Spleen (tissue), 11 donors: ENCODE data around the gene MLNR. TPM values are rescaled to one million over a fixed set of nuclear protein-coding genes. Genes with fewer than 3 reads are reported as not detected.

Experiments used
- DNase-seq: peaks from one replicate; pipeline ENCODE4 v3.0.0-alpha.2; 2020
- H3K27ac ChIP-seq, 8 donors: fragments of 200-600 bp; sonication (generic) in 7 of 8; 1 replicate in 4 of 8; 2 replicates in 4 of 8; pipeline versions ENCODE4 v1.5.0 to v1.8.0; 2016 to 2021; ENCODE audit warnings: inconsistent platforms in 4 of 8, mild to moderate bottlenecking in 4 of 8, moderate library complexity in 1 of 8
- H3K27me3 ChIP-seq, 7 donors: fragments of 200-600 bp; sonication (generic) in 6 of 7; replicated peaks in 1 of 7; 1 replicate in 4 of 7; 2 replicates in 3 of 7; pipeline versions ENCODE4 v1.5.0 to v1.8.0; 2016 to 2021; ENCODE audit warnings: inconsistent platforms in 3 of 7, mild to moderate bottlenecking in 1 of 7
- H3K36me3 ChIP-seq, 6 donors: fragments of 200-600 bp; sonication (generic) in 5 of 6; 1 replicate in 4 of 6; 2 replicates in 2 of 6; pipeline versions ENCODE4 v1.5.0 to v1.8.0; 2016 to 2021; ENCODE audit warnings: inconsistent platforms in 2 of 6
- H3K4me1 ChIP-seq, 6 donors: fragments of 200-600 bp; sonication (generic) in 5 of 6; 1 replicate in 3 of 6; 2 replicates in 3 of 6; pipeline versions ENCODE4 v1.5.0 to v1.8.0; 2016 to 2021; ENCODE audit warnings: inconsistent platforms in 3 of 6
- H3K4me3 ChIP-seq, 8 donors: fragments of 200-600 bp; sonication (generic) in 7 of 8; 1 replicate in 4 of 8; 2 replicates in 4 of 8; pipeline versions ENCODE4 v1.5.0 to v1.8.0; 2016 to 2021; ENCODE audit warnings: inconsistent platforms in 4 of 8, mild to moderate bottlenecking in 4 of 8, moderate library complexity in 2 of 8
- H3K9me3 ChIP-seq, 8 donors: fragments of 200-600 bp; sonication (generic) in 7 of 8; 1 replicate in 4 of 8; 2 replicates in 4 of 8; pipeline versions ENCODE4 v1.5.0 to v1.8.0; 2016 to 2021; ENCODE audit warnings: inconsistent platforms in 4 of 8
- POLR2A ChIP-seq, 3 donors: fragments of 450-650 bp; IDR thresholded peaks; one replicate each; pipeline ENCODE4 v1.5.1; 2017; ENCODE audit warnings: antibody characterized with exemption in 3 of 3, mild to moderate bottlenecking in 1 of 3
- POLR2AphosphoS5 ChIP-seq, 3 donors: sonication (generic); formaldehyde crosslinking; IDR thresholded peaks; one replicate each; pipeline ENCODE4 v1.5.1; 2017; ENCODE audit warnings: antibody characterized with exemption in 3 of 3
- WGBS, 5 donors: extraction: QIAGEN DNeasy Blood & Tissue Kit in 3 of 5; methylation state at CpG; one replicate each; pipeline versions ENCODE4 v1.1.5 to v1.1.7; 2013 to 2018; 5-methylcytosine and 5-hydroxymethylcytosine counted together
- intact Hi-C: fragments of 100-400 bp; cut with DNase I; formaldehyde crosslinking; loops from one replicate; pipeline ENCODE4 v1.15.0; 2023; ENCODE audit warnings: low total_unique reads
- polyA plus RNA-seq, 3 donors: library from polyadenylated mRNA; stranded (reverse); fragments of 200-250 nt; gene quantifications; one replicate each; pipeline ENCODE4 v1.2.1, GENCODE V29; 2013
- total RNA-seq, 7 donors: library from RNA; depleted of rRNA in 3 of 7; stranded (reverse); fragments of >200 nt in 3 of 7; fragmentation: NEBNext Ultra II Directional in 4 of 7; extraction: Animal tissue kit (Norgen Biotek cat#: 25700) in 4 of 7; gene quantifications; one replicate each; pipeline versions ENCODE4 v1.1.0 to v1.2.1, GENCODE V29; 2016 to 2021
- TF ChIP-seq, protein P1 (sequence below), 11 experiments: fragments of 200-600 bp in 7 of 11; fragments of 450-650 bp in 4 of 11; sonication (generic) in 4 of 11; IDR thresholded peaks in 8 of 11; conservative IDR thresholded peaks in 3 of 11; 1 replicate in 7 of 11; 2 replicates in 4 of 11; pipeline versions ENCODE4 v1.4.0 to v1.8.0; 2016 to 2021; ENCODE audit warnings: antibody characterized with exemption in 11 of 11, inconsistent platforms in 4 of 11, mild to moderate bottlenecking in 1 of 11
- donor health status: healthy with polysubstance abuse.
- donor health status: DM: no; HTN: no; CAD: no; lungs with moderate emphysema.
- donor health status: DM: no; HTN: no; CAD: no.
- donor health status: Bipolar disorder and iron deficiency.
- donor health status: healthy.
- donor health status: DM: no; HTN: no; CAD: no.
- donor health status: DM: yes; HTN: yes; CAD: no.

MLNR gene
- total and polyA plus RNA-seq, 10 donors, result 0.37 to 0.40 TPM; not detected in 8

DNA sequence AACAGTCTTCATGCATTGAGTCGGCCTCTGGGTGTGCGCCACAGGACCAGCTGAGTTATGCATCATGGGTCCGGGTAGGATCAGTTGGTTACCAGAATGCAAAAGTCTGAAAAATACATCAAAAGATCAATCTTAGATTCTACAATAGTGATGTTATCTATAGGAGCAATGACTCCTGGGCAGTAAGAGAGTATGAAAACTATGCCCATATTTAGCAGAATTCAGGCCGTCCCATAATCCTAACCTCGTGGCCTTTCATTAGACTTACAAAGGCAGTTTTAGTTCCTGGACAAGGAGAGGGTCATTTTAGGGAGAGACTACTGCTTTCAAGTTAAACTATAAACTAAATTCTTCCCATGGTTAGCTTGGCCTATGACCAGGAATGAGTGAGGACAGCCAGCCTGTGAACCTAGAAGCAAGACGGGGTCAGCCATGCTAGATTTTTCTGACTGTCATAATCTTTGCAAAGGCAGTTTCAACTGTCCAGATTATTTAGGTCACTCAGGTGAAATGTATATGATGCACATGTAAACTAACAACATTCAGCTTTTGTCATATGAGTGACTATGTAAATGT lies 15.8 kb downstream of the MLNR start:
- H3K27ac ChIP-seq, result no peak overlapping the region
- no peak overlapping the region for H3K4me3 ChIP-seq
- no peaks in the 10 kb centered on the region for H3K27me3 ChIP-seq
- H3K36me3 ChIP-seq, result no peaks in the 10 kb centered on the region
- TF ChIP-seq POLR2A (IDR thresholded peaks at IDR 0.05), result no peak
- H3K9me3 ChIP-seq, result no peaks in the 10 kb centered on the region
- no peak for DNase-seq
- intact Hi-C loops, result no loop called here
- 91 to 96% (median 92%) methylated on average over 6 of the region's 6 CpGs for WGBS, 5 donors
- no peaks in the 10 kb centered on the region for H3K4me1 ChIP-seq

DNA sequence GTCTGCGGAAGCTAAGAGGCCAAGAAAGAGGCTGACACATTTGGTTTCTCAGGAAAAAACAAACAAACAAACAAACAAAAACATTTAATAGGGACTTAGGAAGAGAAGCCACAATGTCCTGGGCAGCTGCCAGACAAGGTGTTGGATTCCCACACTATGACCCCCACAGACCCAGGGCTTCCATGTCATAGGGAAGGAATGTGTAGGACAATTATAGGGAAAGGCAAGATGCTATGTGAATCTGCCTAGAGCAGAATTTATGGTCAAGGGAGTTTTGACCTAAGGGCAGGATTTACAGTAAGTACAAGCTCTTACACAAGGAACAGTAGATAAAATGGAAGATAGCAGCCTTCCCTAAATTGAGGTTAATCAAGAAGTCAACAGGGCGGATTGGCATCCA lies 18.5 kb downstream of the MLNR start:
- H3K4me3 ChIP-seq, result no peak overlapping the region
- peaks cover 0 to 9% (median 5%) of the 10 kb centered on the region in 8 donors for H3K9me3 ChIP-seq
- no peaks in the 10 kb centered on the region for H3K36me3 ChIP-seq
- DNase-seq, result no peak
- intact Hi-C loops, result no loop called here
- no peaks in the 10 kb centered on the region for H3K27me3 ChIP-seq
- TF ChIP-seq, protein P1, sequence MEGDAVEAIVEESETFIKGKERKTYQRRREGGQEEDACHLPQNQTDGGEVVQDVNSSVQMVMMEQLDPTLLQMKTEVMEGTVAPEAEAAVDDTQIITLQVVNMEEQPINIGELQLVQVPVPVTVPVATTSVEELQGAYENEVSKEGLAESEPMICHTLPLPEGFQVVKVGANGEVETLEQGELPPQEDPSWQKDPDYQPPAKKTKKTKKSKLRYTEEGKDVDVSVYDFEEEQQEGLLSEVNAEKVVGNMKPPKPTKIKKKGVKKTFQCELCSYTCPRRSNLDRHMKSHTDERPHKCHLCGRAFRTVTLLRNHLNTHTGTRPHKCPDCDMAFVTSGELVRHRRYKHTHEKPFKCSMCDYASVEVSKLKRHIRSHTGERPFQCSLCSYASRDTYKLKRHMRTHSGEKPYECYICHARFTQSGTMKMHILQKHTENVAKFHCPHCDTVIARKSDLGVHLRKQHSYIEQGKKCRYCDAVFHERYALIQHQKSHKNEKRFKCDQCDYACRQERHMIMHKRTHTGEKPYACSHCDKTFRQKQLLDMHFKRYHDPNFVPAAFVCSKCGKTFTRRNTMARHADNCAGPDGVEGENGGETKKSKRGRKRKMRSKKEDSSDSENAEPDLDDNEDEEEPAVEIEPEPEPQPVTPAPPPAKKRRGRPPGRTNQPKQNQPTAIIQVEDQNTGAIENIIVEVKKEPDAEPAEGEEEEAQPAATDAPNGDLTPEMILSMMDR (IDR thresholded peaks at IDR 0.05 in 8 of 11, conservative IDR thresholded peaks at IDR 0.05 in 3 of 11), result no peak
- TF ChIP-seq POLR2AphosphoS5 (IDR thresholded peaks at IDR 0.05), result no peak
- WGBS, 5 donors, result 94 to 100% (median 97%) methylated on average over 2 of the region's 2 CpGs
- H3K4me1 ChIP-seq, result no peaks in the 10 kb centered on the region
- no peak overlapping the region for H3K27ac ChIP-seq

GRCh38 chr13:49240017-49240416 lies 19.9 kb downstream of the MLNR start:
- no peak for TF ChIP-seq POLR2AphosphoS5 (IDR thresholded peaks at IDR 0.05)
- TF ChIP-seq, protein P1 (IDR thresholded peaks at IDR 0.05 in 8 of 11, conservative IDR thresholded peaks at IDR 0.05 in 3 of 11), result peak in 7 of 11 experiments; percentile 10 to 54 (median 39)
- intact Hi-C loops, result no loop called here
- no peak overlapping the region for H3K27ac ChIP-seq
- no peaks in the 10 kb centered on the region for H3K4me1 ChIP-seq
- WGBS, 5 donors, result 33 to 45% (median 41%) methylated on average over 4 of the region's 4 CpGs
- no peak overlapping the region for H3K4me3 ChIP-seq
- no peak for DNase-seq
- peaks cover 0 to 9% (median 5%) of the 10 kb centered on the region in 8 donors for H3K9me3 ChIP-seq
- no peaks in the 10 kb centered on the region for H3K27me3 ChIP-seq
- H3K36me3 ChIP-seq, result no peaks in the 10 kb centered on the region

DNA sequence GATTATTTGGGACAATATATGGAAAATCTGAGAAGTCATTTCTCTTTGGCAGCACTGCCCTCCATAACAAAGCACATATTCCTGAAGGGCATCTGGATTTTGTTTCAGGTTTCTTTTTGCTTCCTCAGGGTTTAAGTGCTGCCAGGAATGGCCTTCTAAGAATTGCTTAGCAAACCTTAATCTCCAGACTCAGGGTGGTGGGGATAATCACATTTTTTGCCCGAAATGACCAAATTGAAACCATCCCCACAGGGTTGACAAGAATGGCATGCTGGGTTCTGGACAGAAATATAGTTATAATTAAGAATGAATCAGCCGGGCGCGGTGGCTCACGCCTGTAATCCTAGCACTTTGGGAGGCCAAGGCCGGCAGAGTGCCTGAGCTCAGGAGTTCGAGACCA lies 21.2 kb downstream of the MLNR start:
- intact Hi-C loops, result no loop called here
- Histone ChIP-seq H3K27me3 (no peaks in the 10 kb centered on the region), H3K4me1 (peaks cover 0 to under 1% (median 0%) of the 10 kb centered on the region in 6 donors), H3K4me3 (no peak overlapping the region), H3K27ac (no peak overlapping the region), H3K9me3 (peaks cover 0 to 9% (median 5%) of the 10 kb centered on the region in 8 donors), H3K36me3 (no peaks in the 10 kb centered on the region)
- DNase-seq, result no peak
- WGBS, 5 donors, result 92 to 98% (median 94%) methylated on average over 7 of the region's 7 CpGs
- TF ChIP-seq POLR2AphosphoS5 (IDR thresholded peaks at IDR 0.05) (no peak), POLR2A (IDR thresholded peaks at IDR 0.05) (no peak)
- TF ChIP-seq, protein P1 (IDR thresholded peaks at IDR 0.05 in 8 of 11, conservative IDR thresholded peaks at IDR 0.05 in 3 of 11), result no peak

DNA sequence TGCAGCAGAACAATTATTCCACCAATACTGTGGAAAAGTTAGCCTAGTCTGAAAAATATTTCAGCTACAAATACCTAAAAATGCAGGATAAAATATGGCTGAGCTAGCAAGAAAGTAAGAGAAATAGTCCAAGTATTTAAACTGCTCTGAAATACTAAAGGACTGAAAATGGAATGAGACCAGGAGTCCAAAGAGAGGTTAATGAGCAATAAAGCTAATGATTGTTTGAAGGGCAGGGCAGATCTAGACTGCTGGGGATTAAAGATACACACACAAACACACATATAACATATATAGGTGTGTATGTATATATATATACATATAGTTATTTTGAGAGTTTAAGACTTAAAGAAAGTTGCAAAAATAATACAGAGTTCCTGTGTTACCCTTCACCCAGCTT lies 25.0 kb downstream of the MLNR start:
- intact Hi-C loops, result no loop called here

More for the DNA sequence above, 25.0 kb downstream of the MLNR start:
- Histone ChIP-seq H3K27me3 (no peaks in the 10 kb centered on the region), H3K9me3 (peaks cover 0 to 9% (median 5%) of the 10 kb centered on the region in 8 donors), H3K36me3 (no peaks in the 10 kb centered on the region), H3K27ac (no peak overlapping the region), H3K4me1 (peaks cover 8 to 29% (median 24%) of the 10 kb centered on the region in 6 donors), H3K4me3 (no peak overlapping the region)
- DNase-seq, result no peak
- TF ChIP-seq, protein P1 (IDR thresholded peaks at IDR 0.05 in 8 of 11, conservative IDR thresholded peaks at IDR 0.05 in 3 of 11), result no peak
- no peak for TF ChIP-seq POLR2AphosphoS5 (IDR thresholded peaks at IDR 0.05)
- no peak for TF ChIP-seq POLR2A (IDR thresholded peaks at IDR 0.05)
